HG03432 (cell line): ENCODE results near the gene SLC7A10.
"Not testable (repeated sequence)": the region's sequence is repeated elsewhere in the genome, so short reads cannot be mapped to it uniquely, and the experiment has no call there.

ENCODE experiments used
- ATAC-seq: cut with Tn5 transposase; IDR thresholded peaks from one replicate; pipeline ENCODE4 v1.9.1; 2021; ENCODE audit warnings: mild to moderate bottlenecking, moderate library complexity; ENCODE audit not compliant: unreplicated experiment

The SLC7A10 gene

GRCh38 chr19:33239223-33239975, 13.7 kb upstream of the SLC7A10 start:
- ATAC-seq: no peak

DNA sequence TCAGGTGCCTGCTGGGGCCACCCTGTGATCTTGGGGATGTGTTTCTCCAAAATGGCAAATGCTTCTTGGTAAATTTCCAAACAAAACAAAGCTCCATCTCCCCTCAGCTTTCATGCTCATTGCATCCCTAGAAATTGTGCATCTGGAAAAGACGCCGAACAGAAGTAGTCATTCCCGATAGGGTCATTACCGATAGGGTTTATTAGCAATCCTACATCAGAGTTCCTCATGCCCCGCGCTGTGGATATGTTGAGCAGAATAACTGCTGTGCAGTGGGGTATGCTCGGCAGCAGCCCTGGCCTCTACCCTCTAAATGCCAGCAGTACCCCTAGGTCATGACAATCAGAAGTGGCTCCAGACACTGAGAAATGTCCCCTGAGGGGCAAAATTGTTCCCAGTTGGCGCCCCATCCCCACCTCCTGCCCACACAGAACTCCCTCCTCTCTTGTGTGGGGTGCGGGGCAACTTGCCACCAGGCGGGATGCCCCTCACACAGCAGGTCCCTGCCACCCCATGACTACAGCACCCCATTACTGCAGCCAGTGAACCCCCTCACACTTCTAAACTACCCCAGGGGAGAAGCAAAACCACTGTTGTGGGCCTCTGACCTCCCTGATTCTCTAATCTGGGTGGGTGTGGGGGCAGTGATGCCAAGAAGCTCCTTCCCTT, 13.0 kb upstream of the SLC7A10 start:
- no peak for ATAC-seq

DNA sequence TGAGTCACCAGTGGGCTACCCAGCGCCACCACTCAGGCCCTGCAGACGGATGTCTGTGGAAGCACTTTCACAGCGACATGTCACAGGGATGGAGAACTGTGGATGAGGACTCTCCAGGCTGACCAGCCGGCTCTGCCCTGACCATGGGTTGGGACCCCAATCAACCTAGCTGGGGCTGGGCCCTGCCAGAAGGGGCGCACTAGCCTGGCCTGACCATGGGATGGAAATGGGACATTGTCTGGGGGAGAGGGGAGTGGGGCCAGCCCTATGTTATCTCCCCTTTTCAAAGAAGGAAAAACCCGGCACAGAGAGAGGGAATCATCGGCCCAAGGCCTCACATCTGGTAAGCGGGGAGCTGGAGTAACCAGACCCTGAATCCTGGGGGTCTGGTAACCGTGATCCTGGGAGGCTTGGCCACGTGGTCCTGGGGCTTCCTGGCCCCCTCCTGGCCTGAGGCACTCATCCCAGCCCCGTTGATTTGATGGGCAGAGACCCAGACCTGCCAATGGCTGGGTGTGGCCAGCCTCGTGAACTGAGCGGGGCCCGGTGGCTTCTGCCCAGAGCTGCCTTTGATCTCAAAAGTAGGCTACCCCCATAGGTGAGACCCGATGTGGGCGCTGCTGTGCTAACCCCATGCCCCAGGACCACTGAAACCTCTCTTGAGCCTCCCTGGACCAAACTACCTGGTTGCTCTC, 11.2 kb upstream of the SLC7A10 start:
- no peak for ATAC-seq

- no peak for ATAC-seq
Observed at GRCh38 chr19:33235996-33236350, 10.3 kb upstream of the SLC7A10 start.

DNA sequence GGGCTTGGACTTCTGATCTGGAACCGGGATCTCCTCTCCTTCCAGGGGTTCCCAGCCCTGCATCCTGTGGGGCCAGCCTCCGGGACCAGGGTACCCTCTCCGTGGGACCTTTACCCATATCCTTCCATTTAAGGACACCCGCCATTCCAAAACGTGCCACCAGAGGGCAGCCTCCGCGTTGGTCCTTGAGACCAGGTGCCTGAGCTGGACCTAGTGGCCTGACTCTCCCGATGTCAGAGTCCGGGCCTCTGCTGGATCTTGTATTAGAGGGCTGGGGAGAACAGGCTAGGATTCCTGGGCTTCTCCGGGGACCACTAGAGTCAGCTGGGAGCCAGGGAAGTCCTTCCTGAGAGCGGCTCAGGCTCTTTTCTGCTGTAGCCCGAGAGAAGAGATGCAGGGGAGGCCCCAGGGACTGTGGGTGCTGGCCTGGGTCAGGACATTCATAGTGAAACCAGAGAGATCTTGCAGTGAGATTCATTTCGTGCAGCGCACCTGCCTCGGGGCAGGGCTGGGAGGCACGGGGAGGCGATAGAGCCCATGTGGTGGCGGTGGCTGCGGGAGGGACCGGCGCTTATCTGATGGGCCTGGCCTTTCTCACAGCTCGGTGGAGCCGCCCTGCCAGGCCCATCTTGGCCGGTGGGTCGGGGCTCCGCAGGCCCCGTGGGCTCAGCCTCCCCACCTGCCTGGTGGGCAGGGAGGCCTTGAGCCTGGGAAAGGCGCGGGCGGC, 9.8 kb upstream of the SLC7A10 start:
- ATAC-seq: peak; percentile 92

- no peak for ATAC-seq
Observed at GRCh38 chr19:33234736-33235135, 9.1 kb upstream of the SLC7A10 start.

GRCh38 chr19:33234092-33234491, 8.4 kb upstream of the SLC7A10 start:
- ATAC-seq: no peak

DNA sequence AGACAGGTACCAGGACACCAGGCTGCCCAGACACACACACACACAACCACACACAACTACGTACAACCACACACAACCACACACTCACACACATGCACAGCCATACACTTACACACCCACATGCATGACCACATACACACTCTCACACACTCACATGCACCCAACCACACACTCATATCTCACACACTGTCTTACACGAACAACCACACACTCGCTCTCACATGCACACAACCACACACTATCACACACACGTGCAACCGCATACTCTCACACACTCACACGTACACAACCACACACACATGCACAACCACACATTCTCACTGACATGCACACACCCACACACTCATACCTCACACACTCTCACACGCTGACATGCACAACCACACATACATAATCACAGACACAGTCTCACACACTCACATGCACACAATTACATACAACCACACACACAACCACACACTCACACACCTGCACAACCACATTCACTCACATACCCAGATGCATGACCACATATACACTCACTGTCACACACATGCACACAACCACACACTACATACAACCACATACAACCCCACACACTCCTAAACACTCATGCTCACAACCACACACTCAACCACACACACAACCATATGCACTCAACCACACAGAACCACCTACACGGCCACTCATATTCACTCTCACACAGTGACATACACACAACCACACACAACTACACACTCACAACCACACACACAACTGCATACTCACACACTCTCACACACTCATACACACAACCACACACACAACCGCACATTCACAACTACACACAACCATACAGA, 7.6 kb upstream of the SLC7A10 start:
- no peak for ATAC-seq

GRCh38 chr19:33232656-33233055, 7.0 kb upstream of the SLC7A10 start:
- ATAC-seq: no peak

- ATAC-seq: no peak
Observed at GRCh38 chr19:33231511-33231910, 5.9 kb upstream of the SLC7A10 start.

DNA sequence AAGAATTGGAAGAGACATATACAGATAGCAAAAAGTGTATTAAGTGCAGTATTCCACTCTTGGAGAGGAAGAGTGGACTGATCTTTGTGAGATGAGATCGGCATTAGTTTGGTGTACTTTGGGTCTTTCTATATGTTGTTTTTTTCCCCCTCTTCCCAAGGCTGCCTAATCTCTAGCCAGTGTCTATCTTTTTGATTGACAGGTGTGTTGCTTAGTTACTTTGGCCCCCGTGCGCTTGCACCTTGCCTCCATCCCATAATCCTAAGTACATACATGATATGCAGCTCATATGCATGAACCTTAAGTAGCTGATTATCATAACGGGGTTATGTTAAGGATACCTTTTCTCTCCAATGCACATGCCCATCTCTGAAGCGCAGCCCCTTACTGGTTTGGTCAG, 4.3 kb upstream of the SLC7A10 start:
- ATAC-seq: no peak

- ATAC-seq: no peak
Observed at GRCh38 chr19:33227870-33228599, 2.4 kb upstream of the SLC7A10 start.

DNA sequence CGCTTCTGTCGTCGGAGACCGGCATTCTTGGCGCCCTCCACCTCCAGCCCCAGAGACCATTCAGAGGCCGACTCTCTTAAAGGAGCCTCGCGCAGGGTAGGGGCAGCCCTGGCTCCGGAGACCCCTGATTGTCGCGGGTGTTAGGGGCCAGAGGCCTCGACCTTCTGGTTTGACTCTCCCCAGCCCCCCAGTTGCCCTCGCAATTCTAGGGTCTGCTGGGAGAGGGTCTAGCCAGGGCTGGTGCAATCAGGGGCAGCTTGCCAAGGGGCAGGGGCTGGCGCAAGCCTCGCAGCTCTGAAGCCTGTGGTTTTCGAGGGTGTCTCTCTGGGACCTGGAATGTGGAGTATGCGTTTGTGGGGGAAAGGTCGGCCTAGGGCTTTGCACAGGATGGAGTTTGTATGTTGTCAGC, 1.6 kb upstream of the SLC7A10 start:
- no peak for ATAC-seq

- no peak for ATAC-seq
Observed at GRCh38 chr19:33226550-33227241, 1.0 kb upstream of the SLC7A10 start.

GRCh38 chr19:33224694-33225457, 774 bp downstream of the SLC7A10 start:
- no peak for ATAC-seq

- not testable (repeated sequence) for ATAC-seq
Observed at GRCh38 chr19:33222255-33222654, 3.4 kb downstream of the SLC7A10 start.

DNA sequence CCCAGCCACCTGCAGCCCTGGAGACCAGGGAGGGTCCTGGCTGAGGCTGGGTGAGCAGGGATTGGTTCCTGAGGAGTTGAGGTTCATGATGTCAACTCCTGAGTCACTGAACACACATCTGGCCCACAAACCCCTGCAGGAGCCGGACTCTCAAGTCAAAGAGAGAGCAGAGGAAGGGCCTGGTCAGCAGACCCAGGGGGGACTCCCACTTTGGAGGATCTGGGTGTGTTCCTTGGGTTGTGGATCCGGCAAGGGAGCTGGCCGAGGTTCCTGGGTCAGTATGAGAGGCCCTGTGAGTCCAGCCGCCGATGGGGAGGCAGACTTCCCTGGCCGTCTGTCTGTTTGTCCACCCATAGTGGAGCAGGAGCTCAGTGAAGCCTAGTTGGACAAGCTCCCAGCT, 4.0 kb downstream of the SLC7A10 start:
- ATAC-seq: no peak

DNA sequence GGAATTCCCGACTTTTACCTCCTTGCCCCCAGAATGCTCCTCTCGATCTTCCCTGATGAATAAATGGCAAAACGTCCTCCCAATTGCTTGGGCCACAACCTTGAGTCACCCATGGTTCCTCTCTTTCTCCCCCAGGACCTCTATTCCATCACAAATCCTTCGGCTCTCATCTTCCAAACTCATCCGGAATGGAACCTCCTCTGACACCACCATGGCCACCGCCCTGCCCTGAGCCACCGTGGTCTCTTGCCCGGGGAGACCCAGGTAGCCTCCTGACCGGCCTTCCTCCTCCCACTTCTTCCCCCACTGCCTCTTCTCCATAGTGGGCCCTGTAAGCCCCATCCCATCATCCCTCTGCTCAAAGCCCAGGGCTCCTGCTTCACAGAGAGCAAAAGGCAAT, 4.9 kb downstream of the SLC7A10 start:
- no peak for ATAC-seq

DNA sequence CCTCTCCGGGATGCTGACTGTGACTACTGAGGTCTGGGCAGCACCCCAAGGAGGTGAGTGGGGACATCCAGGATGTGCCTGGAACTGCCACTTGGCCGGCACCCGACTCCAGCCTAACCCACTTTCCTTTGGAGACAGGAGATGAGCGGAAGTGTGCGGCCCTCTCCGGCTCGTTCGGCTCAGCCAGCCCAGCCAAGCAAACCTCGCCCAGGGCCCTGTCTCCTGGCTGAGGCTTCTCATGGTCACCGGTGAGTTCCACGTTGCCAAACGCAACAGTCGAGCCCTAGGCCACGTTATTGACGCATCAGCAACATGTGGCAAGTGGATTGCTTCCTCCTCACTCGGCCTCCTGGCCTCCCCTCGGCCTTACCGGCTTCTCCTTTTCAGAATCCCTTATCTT, 5.5 kb downstream of the SLC7A10 start:
- ATAC-seq: no peak
